SK-MEL-5 (cell line): Measurements from ENCODE around the gene SLC22A31. TPM values are rescaled to one million over a fixed set of nuclear protein-coding genes. Genes with fewer than 3 reads are reported as not detected.

Source experiments
- DNase-seq: peaks from one replicate; pipeline ENCODE4 v3.0.0-alpha.2; 2016; ENCODE audit warnings: low read depth, low spot score
- in situ Hi-C: cut with HindIII; loops from 2 replicates; pipeline ENCODE4 v1.10.0; 2016; ENCODE audit warnings: low sequenced_read_pairs, high pct_unique_total_duplicates, low pct_unique_long_range_greater_than_20kb
- total RNA-seq: library from RNA; depleted of rRNA; stranded (reverse); fragments of >200 nt; shearing (Covaris generic); gene quantifications from 2 replicates; pipeline ENCODE4 v1.2.3, GENCODE V29; 2014; rRNA removed

SLC22A31 gene
- total RNA-seq, 1 experiment from 2014 or later: not detected

DNA sequence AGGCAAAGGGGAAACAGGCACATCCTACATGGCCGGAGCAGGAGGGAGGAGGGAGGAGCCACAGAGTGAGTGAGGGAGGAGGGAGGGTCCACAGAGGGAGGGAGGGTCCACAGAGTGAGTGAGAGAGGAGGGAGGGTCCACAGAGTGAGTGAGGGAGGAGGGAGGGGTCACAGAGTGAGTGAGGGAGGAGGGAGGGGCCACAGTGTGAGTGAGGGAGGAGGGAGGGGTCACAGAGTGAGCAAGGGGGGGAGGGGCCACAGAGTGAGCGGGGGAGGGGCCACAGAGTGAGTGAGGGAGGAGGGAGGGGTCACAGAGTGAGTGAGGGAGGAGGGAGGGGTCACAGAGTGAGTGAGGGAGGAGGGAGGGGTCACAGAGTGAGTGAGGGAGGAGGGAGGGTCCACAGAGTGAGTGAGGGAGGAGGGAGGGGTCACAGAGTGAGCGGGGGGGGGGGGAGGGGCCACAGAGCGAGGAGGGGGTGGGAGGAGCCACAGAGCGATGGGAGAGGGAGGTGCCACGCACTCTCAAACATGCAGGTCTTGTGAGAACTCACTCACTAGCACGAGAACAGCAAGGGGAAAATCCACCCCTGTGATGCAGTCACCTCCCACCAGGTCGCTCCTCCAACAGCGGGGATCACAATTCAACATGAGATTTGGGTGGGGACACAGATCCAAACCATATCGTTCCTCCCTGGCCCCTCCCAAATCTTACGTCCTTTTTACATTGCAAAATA lies 53.1 kb downstream of the SLC22A31 start:
- no peak for DNase-seq
- in situ Hi-C loops: no loop called here

DNA sequence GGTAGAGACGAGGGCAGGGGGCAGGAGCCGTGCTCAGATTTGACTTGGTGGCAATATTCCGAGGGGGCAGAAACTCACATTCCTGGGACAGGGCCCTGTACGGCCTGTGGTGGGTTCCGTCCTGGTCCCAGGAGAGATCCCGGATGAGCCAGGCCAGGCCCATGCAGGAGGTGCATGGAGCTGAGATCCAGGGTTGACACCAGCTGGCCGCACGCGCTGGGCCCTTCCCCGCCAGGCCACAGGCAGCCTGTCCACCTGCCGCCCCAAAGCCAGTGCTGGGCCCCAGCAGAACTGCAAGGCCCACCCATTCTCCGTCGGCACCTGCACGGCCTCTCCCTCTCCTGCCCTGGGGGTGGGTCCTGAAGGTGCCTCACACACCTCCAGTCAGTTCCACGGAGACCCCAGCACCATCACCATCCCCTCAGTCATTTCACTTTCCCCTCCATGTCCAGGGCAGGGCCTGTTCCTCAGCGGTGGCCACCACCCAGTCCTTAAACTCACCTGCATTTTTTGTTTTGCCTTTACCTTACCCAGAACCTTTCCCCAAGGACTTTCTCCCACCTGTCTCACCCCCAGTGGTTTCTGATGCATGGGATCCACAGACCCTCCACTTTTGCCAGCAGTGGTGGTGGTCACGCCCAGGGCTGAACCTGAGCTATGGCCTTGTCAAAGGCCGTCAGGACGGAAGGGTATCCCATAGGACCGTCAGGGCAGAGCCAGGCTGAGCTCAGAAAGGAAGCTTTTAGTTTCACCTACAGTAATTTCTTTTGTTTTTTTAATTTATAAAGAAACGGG lies 53.9 kb downstream of the SLC22A31 start:
- in situ Hi-C loops: no loop called here
- DNase-seq: no peak

Other genes with a start within 250 kb of the SLC22A31 start
- gene CBFA2T3, start 223.3 kb downstream of the SLC22A31 start, total RNA-seq: not detected in 2 replicates
- gene ACSF3, start 106.7 kb downstream of the SLC22A31 start, total RNA-seq: 20.6 and 24.8 TPM in 2 replicates
- gene CDH15, start 28.8 kb downstream of the SLC22A31 start, total RNA-seq: not detected in 2 replicates
- 3.1 and 5.2 TPM in 2 replicates for gene ZNF778, start 17.2 kb upstream of the SLC22A31 start, total RNA-seq